SKM-1 treated with dmso at 0.1 percent for 144 hours (cell line): ENCODE results near the gene MAD1L1.
"Not testable (repeated sequence)": the region's sequence is repeated elsewhere in the genome, so short reads cannot be mapped to it uniquely, and the experiment has no call there.

Experiments
- DNase-seq: peaks from one replicate; lab custom pipeline; 2025; ENCODE audit not compliant: unreplicated experiment; lab: John Stamatoyannopoulos, UW

Gene MAD1L1

GRCh38 chr7:2048006-2048405 is 184.7 kb downstream of the MAD1L1 start:
- DNase-seq = no peak

GRCh38 chr7:2046581-2047565 is 185.9 kb downstream of the MAD1L1 start:
- no peak for DNase-seq

- DNase-seq = no peak
Measured at GRCh38 chr7:2045559-2046405, 187.0 kb downstream of the MAD1L1 start.

DNA sequence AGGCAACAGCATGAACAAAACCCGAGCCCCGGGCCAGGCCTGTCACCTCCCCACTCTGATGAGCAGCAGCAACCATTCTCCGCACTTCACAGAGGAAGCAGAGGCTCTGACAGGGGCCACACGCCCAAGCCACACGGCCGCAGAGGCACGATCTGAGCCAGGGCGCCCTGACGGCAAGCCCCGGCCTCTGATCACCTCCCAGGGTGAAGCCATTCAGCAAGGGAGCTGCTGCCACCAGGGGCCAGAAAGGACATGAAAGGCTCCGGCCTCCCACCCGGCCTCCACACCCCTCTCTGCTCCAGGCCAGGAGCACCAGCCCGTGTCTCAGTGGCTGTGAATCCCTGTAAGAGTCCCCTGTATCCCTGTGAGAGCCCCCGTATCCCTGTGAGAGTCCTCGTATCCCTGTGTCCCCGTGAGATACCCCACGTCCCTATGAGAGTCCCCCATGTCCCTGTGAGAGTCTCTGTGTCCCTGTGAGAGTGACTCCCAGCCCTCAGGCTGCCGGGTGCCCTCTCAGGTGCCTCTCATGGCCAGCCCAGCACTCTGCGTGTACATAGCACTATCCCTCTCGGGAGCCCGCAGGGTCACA is 187.8 kb downstream of the MAD1L1 start:
- no peak for DNase-seq

DNA sequence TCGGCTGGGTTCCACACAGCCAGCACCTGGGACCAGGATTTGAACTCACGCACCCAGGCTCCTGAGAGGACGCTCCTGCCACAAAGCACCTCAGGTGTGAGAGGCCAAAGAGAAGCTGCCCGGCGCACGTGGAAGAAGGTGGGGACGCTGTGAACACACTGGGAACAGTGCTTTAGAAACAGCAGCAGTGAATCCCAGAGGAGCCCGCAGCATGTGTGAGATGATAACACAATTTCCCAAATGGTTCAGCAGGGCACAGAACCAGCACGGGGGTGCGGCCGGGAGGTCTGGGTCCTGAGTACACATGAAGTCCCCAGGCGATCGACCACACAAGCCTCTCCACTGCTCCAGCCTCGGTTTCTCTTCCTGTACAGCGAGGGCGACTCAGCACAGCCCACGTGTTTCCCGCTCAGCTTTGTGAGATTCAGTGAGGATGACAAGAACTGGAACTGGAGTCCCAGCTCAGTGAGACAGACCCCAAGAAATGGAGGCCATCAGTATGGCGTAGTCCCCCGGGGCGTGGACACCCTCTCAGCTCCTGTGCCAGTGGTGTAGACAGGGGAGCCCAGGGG is 188.3 kb downstream of the MAD1L1 start:
- DNase-seq = no peak

DNA sequence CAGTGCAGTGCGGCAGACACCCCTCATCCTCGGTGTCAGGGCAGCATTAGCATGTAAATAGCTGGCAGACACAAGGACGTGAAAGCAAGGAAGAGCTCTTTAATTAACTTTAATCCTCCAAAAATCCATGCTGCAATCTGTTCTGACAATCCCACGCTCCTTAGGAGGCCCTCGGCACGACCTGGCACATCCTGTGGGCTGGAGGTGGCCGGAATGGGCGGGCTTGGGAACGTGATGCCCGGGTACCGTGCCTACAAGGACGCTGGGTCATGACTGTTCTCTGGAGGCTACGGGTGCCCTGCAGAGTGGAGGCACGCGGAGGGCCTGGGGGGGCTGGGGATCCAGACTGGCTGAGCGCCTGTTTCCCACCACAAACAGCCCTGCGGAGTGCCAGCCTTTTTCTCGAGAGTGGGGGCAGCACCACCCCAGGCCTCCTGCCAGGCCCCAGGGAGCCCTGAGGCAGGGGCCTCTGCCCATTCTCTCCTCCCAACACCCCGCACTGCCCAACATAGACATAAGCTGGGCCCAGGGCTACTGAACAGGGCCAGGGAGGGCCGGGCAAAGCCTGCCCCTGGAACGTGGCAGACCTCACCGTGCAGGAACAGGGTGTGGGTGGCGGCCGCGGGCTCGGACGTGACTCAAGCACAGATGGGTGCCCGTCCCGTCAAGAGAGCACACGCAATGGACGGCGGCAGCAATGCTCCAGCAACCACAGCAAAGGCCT is 189.3 kb downstream of the MAD1L1 start:
- DNase-seq = no peak

GRCh38 chr7:2042650-2043049 is 190.1 kb downstream of the MAD1L1 start:
- DNase-seq = no peak

DNA sequence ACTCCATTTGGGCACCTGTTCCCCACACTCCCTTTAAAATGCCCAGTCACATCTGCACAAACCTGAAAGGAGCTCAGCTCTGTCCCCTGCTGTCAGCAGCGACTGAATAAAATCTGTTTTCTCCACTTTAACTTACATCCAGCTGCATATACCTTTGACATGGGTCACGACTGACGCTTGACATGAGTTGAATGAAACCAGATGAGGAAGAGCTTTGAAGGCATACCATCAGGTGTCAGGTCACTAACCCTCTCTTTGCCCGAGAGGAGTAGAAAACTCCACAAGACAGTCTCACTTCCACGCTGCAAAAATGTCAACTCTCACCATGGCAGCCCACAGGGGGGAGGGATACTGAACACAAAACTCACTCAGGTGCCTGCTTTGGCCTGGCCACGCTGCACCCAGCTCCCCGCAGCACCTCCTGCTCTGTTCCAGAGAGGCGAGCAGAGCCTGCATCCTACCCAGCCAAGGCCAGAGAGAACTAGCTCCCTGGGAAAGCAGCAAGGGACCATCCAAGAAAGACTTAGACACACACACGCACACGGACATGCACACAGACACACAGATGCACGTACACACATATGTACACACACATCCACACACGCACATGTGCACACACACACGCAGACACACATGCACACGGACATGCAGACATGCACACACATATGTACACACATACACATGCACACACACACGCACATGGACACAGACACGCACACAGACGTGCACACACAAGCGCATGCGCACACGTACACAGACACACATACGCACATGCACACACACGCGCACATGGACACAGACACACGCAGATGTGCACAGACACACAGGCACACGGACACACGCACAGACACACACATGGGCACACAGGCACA is 191.0 kb downstream of the MAD1L1 start:
- DNase-seq = no peak

DNA sequence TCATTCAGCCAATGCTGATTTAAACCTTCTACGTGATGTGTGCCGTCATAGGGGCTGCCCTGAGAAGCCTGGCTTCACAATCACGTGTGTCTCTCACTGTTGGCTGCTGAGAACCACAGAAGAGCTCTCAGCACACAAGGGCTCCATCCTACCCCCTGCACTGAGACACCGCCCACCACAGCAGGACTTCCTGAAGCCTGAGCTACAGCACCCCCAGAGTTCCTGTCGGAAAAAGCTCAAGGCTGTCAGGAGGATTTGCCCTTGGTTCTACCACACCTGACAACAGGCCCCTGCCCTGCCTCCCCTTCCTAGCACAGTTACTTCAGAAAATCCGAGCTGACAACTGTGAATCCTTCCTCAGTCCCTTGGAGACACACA is 191.9 kb downstream of the MAD1L1 start:
- no peak for DNase-seq

DNA sequence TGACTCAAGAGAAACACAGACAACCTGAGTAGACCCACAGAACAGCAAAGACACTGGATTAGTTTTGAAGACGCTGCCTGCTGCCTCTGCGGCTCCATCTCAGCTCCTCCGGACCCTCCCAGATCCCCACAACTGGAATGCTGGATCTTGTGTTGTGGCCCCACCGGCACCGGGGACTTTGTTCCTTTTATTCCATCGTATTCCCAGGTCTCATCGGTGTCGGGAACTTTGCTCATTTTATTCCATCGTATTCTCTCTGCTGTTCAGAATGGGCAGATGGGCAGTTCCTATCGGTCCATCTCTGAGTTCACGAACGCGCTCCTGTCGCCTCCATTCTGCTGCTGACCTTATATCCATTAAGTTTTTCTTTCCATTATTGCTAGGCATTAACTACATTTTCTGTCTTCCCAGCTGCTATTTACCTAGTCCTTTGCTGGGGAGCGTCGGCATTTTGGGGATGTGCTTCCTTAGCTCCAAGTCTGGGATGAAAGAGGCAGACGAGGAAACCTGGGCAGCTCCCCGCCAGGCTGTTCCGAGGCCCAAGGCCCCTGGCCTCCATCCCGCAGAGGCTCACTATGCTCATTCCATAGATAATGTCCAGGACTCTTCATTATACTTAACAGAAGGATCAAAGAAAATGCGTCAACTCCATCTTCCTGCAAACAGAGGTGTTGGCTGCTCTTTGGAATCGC is 192.4 kb downstream of the MAD1L1 start:
- no peak for DNase-seq

GRCh38 chr7:2038931-2039728 is 193.6 kb downstream of the MAD1L1 start:
- DNase-seq = no peak

GRCh38 chr7:2037808-2038522 is 194.8 kb downstream of the MAD1L1 start:
- DNase-seq = no peak

- no peak for DNase-seq
Measured at GRCh38 chr7:2037301-2037807, 195.4 kb downstream of the MAD1L1 start.

- no peak for DNase-seq
Measured at GRCh38 chr7:2036786-2037185, 196.0 kb downstream of the MAD1L1 start.

DNA sequence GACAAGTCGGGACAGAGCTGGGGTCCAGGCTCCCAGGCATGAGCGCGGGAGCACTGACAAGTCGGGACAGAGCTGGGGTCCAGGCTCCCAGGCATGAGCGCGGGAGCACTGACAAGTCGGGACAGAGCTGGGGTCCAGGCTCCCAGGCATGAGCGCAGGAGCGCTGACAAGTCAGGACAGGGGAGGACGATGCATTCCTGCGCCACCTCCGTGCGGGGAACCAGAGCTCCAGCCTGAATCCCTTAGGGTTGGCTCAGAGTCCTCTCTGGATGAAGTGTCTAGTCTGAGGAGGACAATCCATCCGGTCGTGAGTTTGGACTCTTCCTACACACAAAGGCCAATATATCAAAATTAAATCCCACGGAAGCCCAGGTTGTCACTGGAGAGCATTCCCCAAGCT is 196.5 kb downstream of the MAD1L1 start:
- DNase-seq = not testable (repeated sequence)

DNA sequence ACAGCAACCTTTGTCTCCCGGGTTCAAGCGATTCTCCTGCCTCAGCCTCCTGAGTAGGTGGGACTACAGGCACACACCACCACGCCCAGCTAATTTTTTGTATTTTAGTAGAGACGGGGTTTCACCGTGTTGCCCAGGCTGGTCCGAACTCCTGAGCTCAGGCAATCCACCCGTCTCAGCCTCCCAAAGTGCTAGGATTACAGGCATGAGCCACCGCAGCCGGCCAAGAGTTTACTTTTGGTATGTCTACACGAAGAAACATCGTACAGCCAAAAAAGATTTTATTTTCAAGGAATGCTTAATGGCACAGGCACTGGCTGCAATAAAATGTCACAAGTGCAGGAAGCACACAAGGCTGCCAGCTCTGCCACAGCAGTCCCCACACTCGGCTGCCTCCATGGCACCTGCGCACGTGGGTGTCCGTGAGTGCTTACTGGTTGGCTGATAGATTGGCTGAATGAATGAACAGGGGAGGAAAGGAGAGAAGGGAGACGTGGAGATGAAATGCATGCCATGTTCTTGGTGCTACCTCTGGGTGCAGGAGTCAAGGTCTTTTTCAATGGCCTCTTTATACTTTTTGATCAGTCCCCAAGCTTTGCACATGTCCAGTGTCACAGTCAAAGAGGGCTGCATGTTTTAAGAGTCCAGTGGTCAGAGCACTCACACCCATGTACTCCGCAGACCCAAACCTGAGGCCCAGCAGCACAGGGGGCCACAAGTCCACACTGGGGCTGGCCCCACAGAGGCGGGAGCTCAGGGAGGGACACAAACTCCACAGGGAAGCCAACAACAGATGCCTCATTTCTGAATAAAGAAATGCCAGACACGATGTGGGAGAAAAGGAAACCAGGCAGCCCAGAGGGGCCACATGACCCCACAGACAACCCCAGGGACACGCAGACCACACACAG is 198.2 kb downstream of the MAD1L1 start:
- no peak for DNase-seq
